ENCODE results near the gene HS1BP3.

HS1BP3 gene

GRCh38 chr2:20663196-20664070, 12.5 kb upstream of the HS1BP3 start:
- DNase-seq (ENCODE audit: low spot score): no peak

- no peak for DNase-seq (ENCODE audit: low spot score)
These were observed 11.5 kb upstream of the HS1BP3 start for GRCh38 chr2:20662308-20662937.

GRCh38 chr2:20661421-20662307, 10.8 kb upstream of the HS1BP3 start:
- DNase-seq (ENCODE audit: low spot score): peak; percentile 73

- no peak for DNase-seq (ENCODE audit: low spot score)
These were observed 9.9 kb upstream of the HS1BP3 start for GRCh38 chr2:20660506-20661420.

- no peak for DNase-seq (ENCODE audit: low spot score)
These were observed 6.8 kb upstream of the HS1BP3 start for GRCh38 chr2:20657522-20658235.

- DNase-seq (ENCODE audit: low spot score): no peak
These were observed 5.7 kb upstream of the HS1BP3 start for GRCh38 chr2:20656561-20656960.

GRCh38 chr2:20654535-20654813, 3.6 kb upstream of the HS1BP3 start:
- no peak for DNase-seq (ENCODE audit: low spot score)

- DNase-seq (ENCODE audit: low spot score): no peak
These were observed 3.0 kb upstream of the HS1BP3 start for GRCh38 chr2:20653695-20654534.

GRCh38 chr2:20652673-20653575, 2.0 kb upstream of the HS1BP3 start:
- no peak for DNase-seq (ENCODE audit: low spot score)

- DNase-seq (ENCODE audit: low spot score): no peak
These were observed 1.2 kb upstream of the HS1BP3 start for GRCh38 chr2:20652141-20652540.

- no peak for DNase-seq (ENCODE audit: low spot score)
These were observed 817 bp upstream of the HS1BP3 start for GRCh38 chr2:20651731-20652099.

- peak; percentile 32 for DNase-seq (ENCODE audit: low spot score)
These were observed 463 bp downstream of the HS1BP3 start for GRCh38 chr2:20650393-20650876.

- no peak for DNase-seq (ENCODE audit: low spot score)
These were observed 922 bp downstream of the HS1BP3 start for GRCh38 chr2:20649976-20650375.

- DNase-seq (ENCODE audit: low spot score): no peak
These were observed 1.3 kb downstream of the HS1BP3 start for GRCh38 chr2:20649576-20649975.

GRCh38 chr2:20648831-20649230, 2.1 kb downstream of the HS1BP3 start:
- no peak for DNase-seq (ENCODE audit: low spot score)

- no peak for DNase-seq (ENCODE audit: low spot score)
These were observed 2.7 kb downstream of the HS1BP3 start for GRCh38 chr2:20648206-20648605.

- DNase-seq (ENCODE audit: low spot score): no peak
These were observed 3.2 kb downstream of the HS1BP3 start for GRCh38 chr2:20647738-20648137.

GRCh38 chr2:20647211-20647610, 3.7 kb downstream of the HS1BP3 start:
- DNase-seq (ENCODE audit: low spot score): no peak

GRCh38 chr2:20646446-20646845, 4.5 kb downstream of the HS1BP3 start:
- no peak for DNase-seq (ENCODE audit: low spot score)

Data from CD4-positive, alpha-beta T cell treated with Interleukin-15 for 4 hours (primary cell).